Measurements from ENCODE around the gene NFILZ. TPM values are rescaled to one million over a fixed set of nuclear protein-coding genes. Genes with fewer than 3 reads are reported as not detected.

Gene NFILZ
- total RNA-seq, 1 experiment from 2014 or later: not detected

- DNase-seq (ENCODE audit: low read depth): no peak
These were observed 10.9 kb downstream of the NFILZ start for GRCh38 chr19:8641221-8641907.

- DNase-seq (ENCODE audit: low read depth): peak; percentile 25
These were observed 11.6 kb downstream of the NFILZ start for GRCh38 chr19:8641908-8642547.

GRCh38 chr19:8642561-8642960, 12.1 kb downstream of the NFILZ start:
- DNase-seq (ENCODE audit: low read depth): no peak

- no peak for DNase-seq (ENCODE audit: low read depth)
These were observed 13.6 kb downstream of the NFILZ start for GRCh38 chr19:8643860-8644653.

DNA sequence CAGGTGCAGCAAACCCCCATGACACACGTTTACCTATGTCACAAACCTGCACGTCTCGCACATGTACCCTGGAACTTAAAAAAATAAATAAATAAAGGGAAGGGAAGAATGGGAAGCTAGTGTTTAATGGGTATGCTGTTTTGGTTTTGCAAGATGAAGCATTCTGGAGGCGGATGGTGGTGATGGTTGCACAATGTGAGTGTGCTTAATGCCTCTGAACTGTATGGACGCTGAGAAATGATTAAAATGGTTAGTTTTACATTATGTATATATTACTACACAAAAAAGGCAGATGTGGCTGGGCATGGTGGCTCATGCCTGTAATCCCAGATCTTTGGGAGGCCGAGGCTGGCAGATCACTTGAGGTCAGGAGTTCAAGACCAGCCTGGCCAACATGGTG, 17.8 kb downstream of the NFILZ start:
- DNase-seq (ENCODE audit: low read depth): no peak

DNA sequence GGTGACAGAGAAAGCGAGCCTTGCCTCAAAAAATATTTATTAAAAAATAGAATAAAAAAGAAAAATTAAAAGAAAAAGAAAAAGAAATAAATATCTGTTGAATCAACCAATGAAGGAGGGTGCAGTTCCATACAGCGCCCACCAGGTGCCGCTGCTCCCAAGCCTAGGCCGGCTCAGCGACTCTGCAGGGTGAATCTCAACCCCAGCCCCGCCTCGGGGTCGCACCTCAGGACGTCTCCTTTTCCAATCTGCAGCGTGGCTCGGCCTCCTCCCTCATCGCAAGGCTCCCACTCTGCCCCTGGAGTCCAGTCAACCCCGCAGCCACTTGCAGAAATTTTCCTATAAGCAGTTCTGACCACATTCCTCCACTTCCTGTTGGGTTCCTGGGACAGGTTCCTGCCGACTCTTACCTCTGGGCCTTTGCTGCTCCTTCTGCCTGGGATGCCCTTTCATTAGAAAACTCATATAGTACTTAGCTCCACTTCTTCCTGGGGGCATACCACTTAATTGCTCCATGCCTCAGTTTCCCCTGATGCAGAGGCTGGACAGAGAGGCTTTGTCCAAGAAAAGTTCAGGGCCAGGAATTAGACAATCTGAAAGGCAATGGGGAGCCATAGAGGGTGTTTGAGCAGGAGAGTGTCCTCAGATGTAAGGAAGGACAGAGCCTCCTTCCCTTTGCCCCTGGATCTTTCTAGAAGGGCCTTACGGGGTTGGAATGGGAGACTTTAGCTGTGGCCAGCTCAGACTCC, 24.3 kb downstream of the NFILZ start:
- peak; percentile 20 for DNase-seq (ENCODE audit: low read depth)

DNA sequence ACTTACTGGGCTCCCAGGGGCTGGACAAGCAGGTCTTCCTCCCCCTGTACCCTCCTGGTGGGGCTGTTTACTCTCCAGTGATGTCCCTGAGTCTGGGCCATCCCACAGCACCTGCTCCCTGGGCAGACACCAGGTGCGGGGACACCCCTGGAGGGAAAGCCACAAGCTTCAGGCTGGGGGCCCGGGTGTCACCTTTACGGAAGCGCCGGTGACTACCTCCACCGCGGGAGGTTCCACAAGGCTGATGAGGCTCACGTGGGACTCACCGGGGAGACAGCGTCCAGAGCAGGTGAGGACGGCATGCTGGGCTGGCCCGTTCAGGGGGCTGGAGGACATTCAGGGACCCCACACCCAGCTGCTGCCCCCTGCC, 24.9 kb downstream of the NFILZ start:
- DNase-seq (ENCODE audit: low read depth): no peak

- no peak for DNase-seq (ENCODE audit: low read depth)
These were observed 27.4 kb downstream of the NFILZ start for GRCh38 chr19:8657869-8658268.

DNA sequence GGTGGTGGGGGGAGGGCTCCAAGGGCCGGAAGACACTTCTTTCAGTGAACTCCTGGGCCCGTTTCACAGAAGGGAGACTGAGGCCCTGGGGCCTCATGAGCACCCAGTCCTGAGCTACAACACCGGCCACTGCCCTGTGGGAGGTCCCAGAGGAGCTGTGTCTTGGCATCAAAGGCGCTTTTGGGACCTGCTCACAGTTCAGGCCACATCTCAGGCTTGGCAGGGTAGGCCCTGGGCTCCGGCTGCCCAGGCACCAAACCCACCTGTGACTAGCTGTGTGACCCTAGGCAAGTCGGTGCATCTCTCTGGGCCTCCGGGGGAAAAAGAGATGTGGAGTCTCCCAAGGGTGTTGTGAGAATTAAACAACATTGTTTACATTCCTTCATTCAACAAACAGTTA, 29.5 kb downstream of the NFILZ start:
- DNase-seq (ENCODE audit: low read depth): no peak

GRCh38 chr19:8662263-8662662, 31.8 kb downstream of the NFILZ start:
- no peak for DNase-seq (ENCODE audit: low read depth)

DNA sequence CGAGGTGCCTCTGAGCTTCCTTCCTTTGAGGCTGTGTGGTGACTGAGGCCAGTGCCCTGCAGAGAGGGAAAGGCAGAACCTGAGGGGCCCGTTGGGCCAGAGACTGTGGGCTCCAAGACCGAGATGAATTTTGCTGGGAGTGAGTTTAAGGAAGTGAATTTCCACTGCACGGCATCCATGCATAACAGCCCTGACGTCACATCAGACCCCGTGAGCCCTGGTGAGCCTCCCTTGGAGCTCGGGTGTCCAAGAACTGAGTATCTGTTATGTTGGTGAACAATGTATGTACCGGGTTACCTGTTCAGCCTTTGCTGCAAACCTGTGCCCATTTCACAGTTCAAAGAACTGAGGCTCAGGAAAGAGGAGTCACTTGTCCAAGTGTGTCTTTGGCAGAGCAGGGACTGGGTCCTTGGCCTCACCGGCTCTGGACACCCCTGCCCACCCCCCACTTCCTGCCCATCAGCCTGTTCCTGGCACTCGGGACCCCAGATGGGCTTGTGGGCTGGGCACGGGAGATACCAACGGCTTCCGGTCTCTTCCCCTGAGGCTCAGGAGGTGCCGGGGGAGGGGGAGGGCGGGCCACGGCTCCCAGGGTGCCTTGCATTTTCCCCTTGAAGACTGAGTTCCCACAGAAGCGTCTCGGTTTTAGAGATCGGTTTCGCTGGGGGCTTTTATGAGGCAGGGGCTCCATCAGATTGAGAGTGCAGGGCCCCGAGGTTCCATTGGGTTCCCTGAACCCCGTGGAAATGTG, 33.7 kb downstream of the NFILZ start:
- no peak for DNase-seq (ENCODE audit: low read depth)

GRCh38 chr19:8664671-8665057, 34.2 kb downstream of the NFILZ start:
- no peak for DNase-seq (ENCODE audit: low read depth)

- DNase-seq (ENCODE audit: low read depth): no peak
These were observed 35.2 kb downstream of the NFILZ start for GRCh38 chr19:8665468-8666213.

DNA sequence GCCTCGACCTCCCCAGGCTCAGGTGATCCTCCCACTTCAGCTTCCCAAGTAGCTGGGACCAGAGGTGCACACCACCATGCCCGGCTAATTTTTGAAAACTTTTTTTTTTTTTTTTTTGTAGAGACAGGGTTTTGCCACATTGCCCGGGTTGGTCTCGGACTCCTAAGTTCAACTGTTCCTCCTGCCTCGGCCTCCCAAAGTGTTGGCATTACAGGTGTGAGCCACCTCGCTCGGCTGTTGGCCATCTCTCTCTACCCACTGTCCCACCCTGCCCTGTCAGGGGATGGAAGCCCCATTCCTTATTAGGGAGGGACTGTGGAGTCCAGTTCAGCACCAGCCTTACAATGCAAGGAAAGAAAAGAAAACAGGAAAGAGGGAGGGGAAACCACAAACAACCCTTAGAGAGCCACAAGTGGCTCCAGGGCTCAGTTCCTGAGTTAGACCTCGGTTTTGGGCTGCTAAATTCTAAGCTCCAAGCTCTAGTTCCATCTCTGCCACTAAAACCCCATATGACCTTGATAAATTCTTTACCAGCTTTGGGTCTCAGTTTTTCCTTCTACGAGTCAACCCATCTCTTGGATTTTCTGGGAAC, 36.5 kb downstream of the NFILZ start:
- no peak for DNase-seq (ENCODE audit: low read depth)

- DNase-seq (ENCODE audit: low read depth): no peak
These were observed 43.0 kb downstream of the NFILZ start for GRCh38 chr19:8673276-8673891.

GRCh38 chr19:8675066-8675465, 44.6 kb downstream of the NFILZ start:
- DNase-seq (ENCODE audit: low read depth): no peak

DNA sequence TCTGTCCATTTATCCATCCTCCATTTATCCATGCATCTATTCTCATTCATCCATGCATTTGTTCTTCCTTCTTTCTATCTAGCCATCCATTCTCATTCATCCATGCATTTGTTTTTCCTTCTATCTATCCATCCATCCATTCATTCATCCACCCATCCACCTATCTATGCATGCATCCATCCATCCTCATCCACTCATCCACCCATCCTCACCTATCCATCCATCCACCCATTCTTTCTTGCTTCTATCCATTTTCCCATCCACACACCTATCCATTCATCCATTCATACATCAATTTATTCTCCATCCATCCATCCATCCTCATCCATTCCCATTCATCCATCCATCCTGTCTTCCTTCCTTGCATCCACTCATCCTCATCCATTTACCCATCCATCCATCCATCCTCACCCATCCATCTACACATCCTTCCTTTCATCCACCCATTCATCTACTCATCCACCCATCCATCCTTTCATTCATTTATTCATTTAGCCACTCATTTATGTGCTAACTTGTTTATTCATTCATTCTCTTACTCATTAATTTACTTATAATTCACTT, 47.9 kb downstream of the NFILZ start:
- no peak for DNase-seq (ENCODE audit: low read depth)
